HG03039 (cell line): ENCODE data around the gene KCTD1.

ENCODE experiments used
- ATAC-seq: cut with Tn5 transposase; IDR thresholded peaks from one replicate; pipeline ENCODE4 v1.9.1; 2021; ENCODE audit warnings: mild to moderate bottlenecking, moderate library complexity; ENCODE audit not compliant: unreplicated experiment

The KCTD1 gene

GRCh38 chr18:26548415-26549262 is at the start of gene KCTD1:
Gene KCTD1, minus strand, starts transcription at chr18:26548553. Its CDS starts 17 bp downstream, at chr18:26548536.
- peak; percentile 53 for ATAC-seq

- no peak for ATAC-seq
These were observed 45.3 kb upstream of the KCTD1 start for GRCh38 chr18:26593365-26594320.

GRCh38 chr18:26584745-26585144 is 36.4 kb upstream of the KCTD1 start:
- no peak for ATAC-seq

- no peak for ATAC-seq
These were observed 31.7 kb upstream of the KCTD1 start for GRCh38 chr18:26579941-26580618.

- no peak for ATAC-seq
These were observed 27.5 kb upstream of the KCTD1 start for GRCh38 chr18:26575865-26576217.

GRCh38 chr18:26574958-26575864 is 26.9 kb upstream of the KCTD1 start:
- ATAC-seq: no peak

- ATAC-seq: no peak
These were observed 20.7 kb upstream of the KCTD1 start for GRCh38 chr18:26568926-26569665.

- ATAC-seq: no peak
These were observed 20.2 kb upstream of the KCTD1 start for GRCh38 chr18:26568513-26568912.

- no peak for ATAC-seq
These were observed 18.7 kb upstream of the KCTD1 start for GRCh38 chr18:26566874-26567555.

GRCh38 chr18:26565514-26565913 is 17.2 kb upstream of the KCTD1 start:
- ATAC-seq: no peak

GRCh38 chr18:26563024-26563423 is 14.7 kb upstream of the KCTD1 start:
- no peak for ATAC-seq

GRCh38 chr18:26562568-26562967 is 14.2 kb upstream of the KCTD1 start:
- no peak for ATAC-seq

- ATAC-seq: no peak
These were observed 13.4 kb upstream of the KCTD1 start for GRCh38 chr18:26561769-26562168.

- peak; percentile 90 for ATAC-seq
These were observed 8.2 kb upstream of the KCTD1 start for GRCh38 chr18:26556573-26556972.

- ATAC-seq: no peak
These were observed 7.6 kb upstream of the KCTD1 start for GRCh38 chr18:26555804-26556553.

GRCh38 chr18:26553943-26554342 is 5.6 kb upstream of the KCTD1 start:
- no peak for ATAC-seq

- ATAC-seq: no peak
These were observed 3.3 kb upstream of the KCTD1 start for GRCh38 chr18:26551695-26552081.

GRCh38 chr18:26550998-26551694 is 2.8 kb upstream of the KCTD1 start:
- no peak for ATAC-seq
